GM12891 (cell line): ENCODE data around the gene TM9SF2.

Source experiments
- DNase-seq: peaks from one replicate; pipeline ENCODE4 v3.0.0; 2011; ENCODE audit warnings: low spot score; ENCODE audit not compliant: insufficient read length
- FAIRE-seq: peaks from 2 replicates; lab custom pipeline; 2011; peaks lifted over from hg19 to GRCh38; lab: Jason Lieb, UNC
- PAX5 ChIP-seq: IDR thresholded peaks from 2 replicates; pipeline ENCODE4 v1.6.1; 2011; ENCODE audit warnings: low read length, moderate library complexity, mild to moderate bottlenecking; ENCODE audit not compliant: insufficient read depth, severe bottlenecking
- POLR2A ChIP-seq: IDR thresholded peaks from 2 replicates; pipeline ENCODE4 v1.6.1; 2011; ENCODE audit warnings: low read depth, low read length, control low read depth
- POLR2AphosphoS5 ChIP-seq: IDR thresholded peaks from 2 replicates; pipeline ENCODE4 v1.6.1; 2011; ENCODE audit warnings: low read depth, low read length, control low read depth
- POU2F2 ChIP-seq: IDR thresholded peaks from 2 replicates; pipeline ENCODE4 v1.6.1; 2011; ENCODE audit warnings: low read depth, mild to moderate bottlenecking, control low read depth, low read length, moderate library complexity
- SPI1 ChIP-seq: IDR thresholded peaks from 2 replicates; pipeline ENCODE4 v1.6.1; 2011; ENCODE audit warnings: low read depth, low read length, control low read depth
- TAF1 ChIP-seq: IDR thresholded peaks from 2 replicates; pipeline ENCODE4 v1.6.1; 2011; ENCODE audit warnings: low read depth, low read length, control low read depth

Gene TM9SF2

GRCh38 chr13:99572131-99572530 lies 70.9 kb downstream of the TM9SF2 start:
- FAIRE-seq (no peak), DNase-seq (no peak)

GRCh38 chr13:99572921-99573320 lies 71.6 kb downstream of the TM9SF2 start:
- FAIRE-seq: no peak
- TF ChIP-seq POLR2AphosphoS5 (no peak), TAF1 (no peak), POU2F2 (no peak), POLR2A (no peak), SPI1 (no peak), PAX5 (no peak)
- no peak for DNase-seq

More at GRCh38 chr13:99572131-99572530, 70.9 kb downstream of the TM9SF2 start:
- TF ChIP-seq SPI1 (no peak), TAF1 (no peak), POU2F2 (no peak), PAX5 (no peak), POLR2A (no peak), POLR2AphosphoS5 (no peak)

- no peak for FAIRE-seq
- no peak for DNase-seq
- TF ChIP-seq TAF1 (no peak), POLR2AphosphoS5 (no peak), POLR2A (no peak)
Observed at GRCh38 chr13:99575376-99576120, 74.3 kb downstream of the TM9SF2 start.

GRCh38 chr13:99577934-99578917 lies 77.0 kb downstream of the TM9SF2 start:
- no peak for FAIRE-seq
- DNase-seq: no peak

GRCh38 chr13:99580500-99581268 lies 79.4 kb downstream of the TM9SF2 start:
- FAIRE-seq: no peak
- TF ChIP-seq POLR2A (no peak), PAX5 (no peak), POU2F2 (no peak), TAF1 (no peak), POLR2AphosphoS5 (no peak), SPI1 (no peak)
- no peak for DNase-seq

More at GRCh38 chr13:99577934-99578917, 77.0 kb downstream of the TM9SF2 start:
- TF ChIP-seq POLR2A (no peak), POU2F2 (no peak), SPI1 (no peak), POLR2AphosphoS5 (no peak), TAF1 (no peak), PAX5 (no peak)

- DNase-seq (no peak), FAIRE-seq (no peak)
- TF ChIP-seq TAF1 (no peak), PAX5 (no peak), SPI1 (no peak), POLR2A (no peak), POLR2AphosphoS5 (no peak), POU2F2 (no peak)
Observed at GRCh38 chr13:99582511-99582910, 81.2 kb downstream of the TM9SF2 start.

- TF ChIP-seq POLR2A: no peak
- no peak for TF ChIP-seq TAF1
- no peak for TF ChIP-seq POLR2AphosphoS5
- TF ChIP-seq POU2F2: no peak
- TF ChIP-seq SPI1: no peak
- no peak for TF ChIP-seq PAX5
- no peak for FAIRE-seq
- no peak for DNase-seq
Observed at GRCh38 chr13:99585609-99586008, 84.3 kb downstream of the TM9SF2 start.

GRCh38 chr13:99587021-99587420 lies 85.7 kb downstream of the TM9SF2 start:
- DNase-seq: no peak
- no peak for TF ChIP-seq SPI1
- FAIRE-seq: no peak

GRCh38 chr13:99587893-99588606 lies 86.8 kb downstream of the TM9SF2 start:
- DNase-seq (no peak), FAIRE-seq (no peak)
- no peak for TF ChIP-seq PAX5
- no peak for TF ChIP-seq POLR2AphosphoS5
- TF ChIP-seq POLR2A: no peak
- no peak for TF ChIP-seq SPI1
- TF ChIP-seq TAF1: no peak
- TF ChIP-seq POU2F2: no peak
